DOHH2 (cell line): ENCODE results near the gene DYRK2.

Experiments
- H3F3A ChIP-seq: fragments of 200-600 bp; sonication (generic), shearing (Covaris generic); 2 replicates; pipeline ENCODE4 v1.6.0; 2016; ENCODE audit warnings: antibody characterized with exemption, mild to moderate bottlenecking; ENCODE audit not compliant: control insufficient read depth, insufficient read depth
- H3K27ac ChIP-seq: fragments of 200-600 bp; sonication (generic); 2 replicates; pipeline ENCODE4 v1.5.1; 2014; ENCODE audit warnings: low read depth, mild to moderate bottlenecking, low read length, moderate library complexity
- H3K27me3 ChIP-seq: fragments of 200-600 bp; sonication (generic); 2 replicates; pipeline ENCODE4 v1.6.1; 2014; ENCODE audit warnings: mild to moderate bottlenecking, low read length, mixed read lengths; ENCODE audit not compliant: control insufficient read depth
- H3K36me3 ChIP-seq: fragments of 200-600 bp; sonication (generic); 2 replicates; pipeline ENCODE4 v1.6.1; 2014; ENCODE audit warnings: mild to moderate bottlenecking, low read length, moderate library complexity, mixed read lengths; ENCODE audit not compliant: control insufficient read depth
- H3K4me1 ChIP-seq: fragments of 200-600 bp; sonication (generic); 2 replicates; pipeline ENCODE4 v1.6.1; 2014; ENCODE audit warnings: mild to moderate bottlenecking, low read length, mixed read lengths; ENCODE audit not compliant: control insufficient read depth
- H3K4me2 ChIP-seq: fragments of 200-600 bp; sonication (generic); 2 replicates; pipeline ENCODE4 v1.6.0; 2014; ENCODE audit warnings: mild to moderate bottlenecking, low read length, moderate library complexity
- H3K4me3 ChIP-seq: fragments of 200-600 bp; sonication (generic); 2 replicates; pipeline ENCODE4 v1.5.1; 2014; ENCODE audit warnings: mild to moderate bottlenecking, low read length, mixed read lengths
- H3K79me2 ChIP-seq: fragments of 200-600 bp; sonication (generic); 2 replicates; pipeline ENCODE4 v1.6.1; 2014; ENCODE audit warnings: mild to moderate bottlenecking, low read length, mixed read lengths; ENCODE audit not compliant: control insufficient read depth
- H3K9me2 ChIP-seq: fragments of 200-600 bp; sonication (generic); replicated peaks from 2 replicates; pipeline ENCODE4 v1.6.1; 2014; ENCODE audit warnings: mild to moderate bottlenecking, low read length, mixed read lengths; ENCODE audit not compliant: control insufficient read depth
- H3K9me3 ChIP-seq: fragments of 200-600 bp; sonication (generic); 2 replicates; pipeline ENCODE4 v1.6.1; 2014; ENCODE audit warnings: antibody characterized with exemption, low read length, mixed read lengths; ENCODE audit not compliant: control insufficient read depth, insufficient read depth
- H4K20me1 ChIP-seq: fragments of 200-600 bp; sonication (generic); 2 replicates; pipeline ENCODE4 v1.6.0; 2014; ENCODE audit warnings: low read depth, mild to moderate bottlenecking, antibody characterized with exemption, low read length, moderate library complexity; ENCODE audit not compliant: control insufficient read depth, insufficient read depth
- EZH2phosphoT487 ChIP-seq: fragments of 200-600 bp; sonication (generic); IDR thresholded peaks from 2 replicates; pipeline ENCODE4 v1.6.1; 2017; ENCODE audit warnings: borderline replicate concordance, mild to moderate bottlenecking, antibody characterized with exemption, low read length, moderate library complexity, mixed read lengths
- TF ChIP-seq, protein P1 (sequence below): fragments of 200-600 bp; sonication (generic); IDR thresholded peaks from one replicate; pipeline ENCODE4 v1.5.1; 2014; ENCODE audit warnings: antibody characterized with exemption, mild to moderate bottlenecking, low read depth, low read length; ENCODE audit not compliant: poor library complexity, severe bottlenecking

DYRK2 gene

DNA sequence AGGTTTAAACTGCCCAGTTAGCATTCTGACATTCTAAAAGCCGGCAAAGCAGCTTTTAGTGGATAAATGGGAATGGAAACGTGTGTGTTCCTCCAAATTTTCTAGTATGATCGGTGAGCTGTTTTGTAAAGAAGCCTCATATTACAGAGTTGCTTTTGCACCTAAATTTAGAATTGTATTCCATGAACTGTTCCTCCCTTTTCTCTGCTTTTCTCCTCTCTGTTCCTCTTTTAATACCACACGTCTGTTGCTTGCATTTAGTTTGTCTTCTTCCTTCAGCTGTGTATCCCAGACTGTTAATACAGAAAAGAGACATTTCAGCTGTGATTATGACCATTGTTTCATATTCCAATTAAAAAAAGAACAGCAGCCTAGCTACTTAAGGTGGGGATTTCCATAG lies 10.7 kb downstream of the DYRK2 start:
- Histone ChIP-seq H3F3A (peaks cover 3% of the 10 kb centered on the region; the same call in 1 of the 2 replicates), H3K4me2 (no peak overlapping the region), H3K4me3 (no peak overlapping the region), H3K4me1 (peaks cover 13% of the 10 kb centered on the region), H3K9me3 (no peaks in the 10 kb centered on the region), H3K36me3 (peaks cover 100% of the 10 kb centered on the region), H3K27me3 (no peaks in the 10 kb centered on the region), H3K79me2 (peaks cover 99% of the 10 kb centered on the region), H4K20me1 (peaks cover 35% of the 10 kb centered on the region), H3K27ac (no peak overlapping the region), H3K9me2 (no peaks in the 10 kb centered on the region)
- TF ChIP-seq, protein P1, sequence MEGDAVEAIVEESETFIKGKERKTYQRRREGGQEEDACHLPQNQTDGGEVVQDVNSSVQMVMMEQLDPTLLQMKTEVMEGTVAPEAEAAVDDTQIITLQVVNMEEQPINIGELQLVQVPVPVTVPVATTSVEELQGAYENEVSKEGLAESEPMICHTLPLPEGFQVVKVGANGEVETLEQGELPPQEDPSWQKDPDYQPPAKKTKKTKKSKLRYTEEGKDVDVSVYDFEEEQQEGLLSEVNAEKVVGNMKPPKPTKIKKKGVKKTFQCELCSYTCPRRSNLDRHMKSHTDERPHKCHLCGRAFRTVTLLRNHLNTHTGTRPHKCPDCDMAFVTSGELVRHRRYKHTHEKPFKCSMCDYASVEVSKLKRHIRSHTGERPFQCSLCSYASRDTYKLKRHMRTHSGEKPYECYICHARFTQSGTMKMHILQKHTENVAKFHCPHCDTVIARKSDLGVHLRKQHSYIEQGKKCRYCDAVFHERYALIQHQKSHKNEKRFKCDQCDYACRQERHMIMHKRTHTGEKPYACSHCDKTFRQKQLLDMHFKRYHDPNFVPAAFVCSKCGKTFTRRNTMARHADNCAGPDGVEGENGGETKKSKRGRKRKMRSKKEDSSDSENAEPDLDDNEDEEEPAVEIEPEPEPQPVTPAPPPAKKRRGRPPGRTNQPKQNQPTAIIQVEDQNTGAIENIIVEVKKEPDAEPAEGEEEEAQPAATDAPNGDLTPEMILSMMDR: no peak
- TF ChIP-seq EZH2phosphoT487: no peak

DNA sequence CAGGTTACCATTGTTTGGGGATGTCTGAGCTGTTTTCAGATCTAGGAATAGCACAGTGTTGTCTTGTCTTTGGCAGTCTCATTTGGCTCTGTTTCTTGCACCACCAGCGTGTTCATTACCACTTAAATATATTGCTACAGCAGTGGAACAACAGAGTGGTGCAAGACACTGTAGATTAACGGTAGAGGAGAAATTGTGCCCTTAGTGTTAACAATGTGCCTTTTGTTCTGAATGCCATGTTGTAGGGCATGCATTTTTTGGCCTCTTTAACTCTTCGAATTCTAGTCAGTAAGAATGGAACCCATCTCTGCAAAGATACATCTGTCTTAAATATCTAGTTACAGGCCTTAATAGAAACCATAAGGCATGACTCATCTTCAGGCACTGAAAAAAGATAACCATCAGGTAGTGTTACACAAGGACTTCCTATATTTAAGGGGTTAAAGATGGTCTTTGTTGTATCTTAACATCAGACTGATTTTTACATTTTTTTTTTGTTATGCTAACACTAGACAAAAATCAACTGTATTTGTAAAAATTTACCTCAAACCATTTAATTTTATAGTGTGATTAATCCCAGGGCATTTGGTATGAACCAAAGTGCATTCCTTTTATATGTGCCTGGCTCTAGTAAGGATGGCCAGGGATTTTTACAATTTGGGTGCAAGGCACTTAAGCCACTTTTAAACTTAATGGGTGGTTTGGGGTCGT lies 12.9 kb downstream of the DYRK2 start:
- Histone ChIP-seq H3K27ac (no peak overlapping the region), H3K9me3 (no peaks in the 10 kb centered on the region), H3K27me3 (no peaks in the 10 kb centered on the region), H4K20me1 (peaks cover 27% of the 10 kb centered on the region), H3K4me3 (no peak overlapping the region), H3K79me2 (peaks cover 85% of the 10 kb centered on the region), H3K4me2 (no peak overlapping the region), H3K36me3 (peaks cover 82% of the 10 kb centered on the region), H3F3A (peaks cover 8% of the 10 kb centered on the region; the same call in 1 of the 2 replicates), H3K9me2 (no peaks in the 10 kb centered on the region), H3K4me1 (peaks cover 18% of the 10 kb centered on the region)
- TF ChIP-seq, protein P1: no peak
- no peak for TF ChIP-seq EZH2phosphoT487

DNA sequence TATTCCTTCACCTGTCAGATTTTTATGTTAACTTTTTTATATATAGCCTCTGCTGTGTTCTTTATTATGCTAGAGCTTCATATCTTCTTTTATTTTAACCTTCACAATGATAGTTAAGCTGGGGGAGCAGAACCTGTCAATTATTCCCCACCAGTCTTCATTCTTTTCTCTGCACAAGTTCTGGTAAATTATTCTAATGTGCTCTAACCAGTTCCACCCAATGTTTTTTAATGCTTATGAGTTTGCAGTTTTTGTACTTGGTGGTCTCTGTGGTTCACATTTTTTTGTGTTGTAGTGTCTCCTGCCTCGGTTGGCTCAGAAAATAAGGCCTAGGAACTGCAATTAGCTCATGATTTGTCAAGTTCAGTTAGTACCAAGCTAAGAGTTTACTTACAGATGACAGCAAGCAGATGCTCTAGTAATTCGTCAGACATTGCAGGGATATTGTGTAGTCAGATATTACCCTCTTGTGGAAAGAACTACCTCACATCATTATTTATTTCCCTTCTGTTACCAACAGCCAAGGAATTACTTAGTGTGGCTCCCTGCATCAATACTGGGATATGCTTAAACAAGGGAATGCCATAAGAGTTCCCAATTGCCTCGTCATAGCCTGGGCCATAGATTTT lies 14.5 kb downstream of the DYRK2 start:
- Histone ChIP-seq H3K9me2 (no peaks in the 10 kb centered on the region), H3K4me1 (peaks cover 18% of the 10 kb centered on the region), H3K79me2 (peaks cover 70% of the 10 kb centered on the region), H3K36me3 (peaks cover 66% of the 10 kb centered on the region), H3F3A (peaks cover 9% of the 10 kb centered on the region; the same call in 1 of the 2 replicates), H3K9me3 (no peaks in the 10 kb centered on the region), H4K20me1 (peaks cover 19% of the 10 kb centered on the region), H3K27me3 (no peaks in the 10 kb centered on the region), H3K27ac (no peak overlapping the region), H3K4me2 (no peak overlapping the region), H3K4me3 (no peak overlapping the region)
- TF ChIP-seq, protein P1: no peak
- no peak for TF ChIP-seq EZH2phosphoT487
